Activated CD8-positive, alpha-beta memory T cell treated with anti-CD3 and anti-CD28 coated beads for 48 hours (primary cell): ENCODE results near the gene NIBAN1.
"Not testable (repeated sequence)": the region's sequence is repeated elsewhere in the genome, so short reads cannot be mapped to it uniquely, and the experiment has no call there.

ENCODE experiments used
- DNase-seq, 3 experiments: peaks; one replicate each; pipeline ENCODE4 v3.0.0-alpha.2; 2020; ENCODE audit warnings: low read depth in 2 of 3, low spot score in 2 of 3

Gene NIBAN1

DNA sequence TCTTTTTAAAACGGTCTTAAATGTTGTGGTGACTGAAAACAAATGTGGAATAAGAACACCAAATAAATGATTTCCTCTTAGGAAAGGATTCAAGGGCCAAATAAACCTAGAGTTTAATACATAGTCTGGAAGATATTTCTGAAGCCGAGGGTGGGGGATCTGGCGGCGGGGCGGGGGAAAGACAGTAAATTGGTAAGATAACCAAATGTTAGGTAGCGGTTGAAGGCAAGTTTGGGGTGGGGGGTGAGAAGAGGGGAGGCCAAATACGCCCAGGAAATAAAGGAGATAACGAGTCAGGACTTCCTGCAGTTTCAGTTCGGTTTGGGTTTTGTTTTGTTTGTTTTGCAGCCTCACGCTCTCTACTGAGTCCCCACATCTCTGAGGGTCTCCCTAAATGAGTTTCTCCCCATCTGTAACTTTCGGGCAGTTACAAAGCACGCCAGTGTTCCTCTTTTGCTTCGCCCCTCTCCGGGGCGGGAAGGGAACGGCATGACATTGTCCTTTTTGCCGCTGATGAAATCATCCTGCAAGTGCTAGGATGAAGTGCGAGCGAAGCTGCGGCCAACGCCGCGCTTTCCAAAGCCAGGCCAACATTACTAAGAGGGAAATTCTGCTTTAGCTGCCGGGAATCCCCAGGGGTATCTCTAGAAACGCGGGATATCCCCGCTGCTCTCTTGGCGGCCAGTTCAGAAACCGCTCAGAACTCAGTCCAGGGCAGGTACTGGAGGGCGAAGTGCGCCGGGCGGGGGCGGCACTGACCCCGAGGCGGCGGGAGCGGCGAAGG, 844 bp downstream of the NIBAN1 start:
- DNase-seq = peak; percentile 34 to 70 (median 46)

GRCh38 chr1:184972315-184973055, 1.8 kb downstream of the NIBAN1 start:
- no peak for DNase-seq

DNA sequence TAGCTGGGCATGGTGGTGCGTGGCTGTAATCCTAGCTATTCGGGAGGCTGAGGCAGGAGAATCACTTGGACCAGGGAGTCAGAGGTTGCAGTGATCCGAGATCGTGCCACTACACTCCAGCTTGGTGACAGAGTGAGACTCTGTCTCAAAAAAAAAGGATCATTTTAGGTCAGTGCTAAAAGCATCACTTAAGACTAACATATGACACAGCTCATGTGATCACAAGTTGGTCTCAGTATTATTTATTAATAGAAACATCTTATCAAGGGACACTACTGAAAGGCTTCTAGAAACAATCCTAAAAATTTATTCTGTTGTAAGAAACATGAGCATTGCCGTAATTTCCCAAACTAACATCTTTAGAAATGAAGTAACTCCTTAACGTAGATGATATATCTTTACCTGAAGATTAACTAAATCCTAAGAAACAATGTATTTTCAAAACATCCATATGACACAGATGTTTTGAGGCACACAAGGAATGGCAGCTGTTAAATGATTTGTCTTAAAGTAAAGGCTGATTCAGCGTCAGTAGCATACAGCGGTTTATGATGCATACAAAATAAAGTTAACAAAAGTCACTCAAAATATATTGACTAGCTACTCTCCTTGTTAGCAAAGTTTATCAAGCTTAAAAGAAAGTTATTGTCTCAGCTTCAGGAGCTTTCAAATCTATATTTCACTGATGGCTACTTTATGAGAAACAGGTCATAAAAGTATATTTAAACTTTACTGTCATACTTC, 2.6 kb downstream of the NIBAN1 start:
- DNase-seq = no peak

DNA sequence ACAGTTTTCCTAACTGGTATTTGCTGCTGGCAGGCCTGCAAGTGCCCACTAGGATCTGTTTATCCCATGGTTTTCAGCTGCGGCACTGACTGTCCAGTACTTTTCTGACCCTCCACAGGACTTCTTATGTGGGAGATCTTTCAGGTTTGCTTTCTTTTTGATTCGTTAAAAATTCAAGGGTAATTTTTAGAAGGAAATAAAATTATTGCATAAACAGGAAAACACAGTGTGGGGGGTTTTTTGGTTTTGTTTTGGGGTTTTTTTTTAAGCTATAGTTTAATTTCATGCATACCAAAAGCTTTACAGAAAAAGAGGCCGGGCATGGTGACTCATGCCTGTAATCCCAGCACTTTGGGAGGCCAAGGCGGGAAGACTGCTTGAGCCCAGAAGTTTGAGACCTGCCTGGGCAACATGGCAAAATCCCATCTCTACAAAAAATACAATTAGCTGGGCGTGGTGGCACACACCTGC, 3.6 kb downstream of the NIBAN1 start:
- no peak for DNase-seq

DNA sequence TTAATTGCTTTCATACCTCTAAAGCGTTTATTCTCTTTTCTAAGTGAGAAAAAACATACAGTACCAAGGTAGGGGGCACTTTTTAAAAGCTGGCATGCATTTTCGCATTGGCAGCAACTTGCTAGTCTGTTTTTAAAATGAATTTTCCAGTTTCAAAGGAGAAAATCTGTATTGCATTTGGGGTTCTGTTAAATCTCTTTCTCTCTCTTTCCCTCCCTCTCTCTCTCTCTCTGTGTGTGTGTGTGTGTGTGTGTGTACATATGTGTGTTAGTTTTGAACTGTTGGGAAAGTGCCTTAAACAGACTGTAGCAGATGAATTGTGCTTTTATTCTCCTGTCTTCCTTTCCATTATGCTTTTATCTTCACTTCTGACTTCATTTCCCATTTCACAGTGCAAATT, 7.3 kb downstream of the NIBAN1 start:
- no peak for DNase-seq

- DNase-seq = no peak
Observed at GRCh38 chr1:184965944-184966860, 8.1 kb downstream of the NIBAN1 start.

DNA sequence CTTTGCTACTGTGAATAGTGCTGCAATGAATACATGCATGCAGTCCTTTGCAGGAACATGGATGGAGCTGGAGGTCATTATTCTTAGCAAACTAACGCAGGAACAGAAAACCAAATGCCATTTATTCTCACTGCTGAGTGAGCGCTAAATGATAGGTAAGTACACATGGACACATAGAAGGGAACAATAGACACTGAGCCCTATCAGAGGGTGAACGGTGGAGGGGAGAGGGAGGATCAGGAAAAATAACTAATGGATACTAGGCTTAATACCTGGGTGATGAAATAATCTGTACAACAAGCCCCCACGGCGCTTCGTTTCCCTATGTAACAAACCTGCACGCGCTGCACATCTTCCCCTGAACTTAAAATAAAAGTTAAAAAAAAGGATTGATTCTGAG, 8.9 kb downstream of the NIBAN1 start:
- no peak for DNase-seq

GRCh38 chr1:184959626-184960025, 14.7 kb downstream of the NIBAN1 start:
- DNase-seq = no peak

GRCh38 chr1:184958554-184959353, 15.6 kb downstream of the NIBAN1 start:
- no peak for DNase-seq

- DNase-seq = not testable (repeated sequence)
Observed at GRCh38 chr1:184957901-184958300, 16.4 kb downstream of the NIBAN1 start.

- no peak for DNase-seq
Observed at GRCh38 chr1:184956999-184957700, 17.2 kb downstream of the NIBAN1 start.

GRCh38 chr1:184954232-184954995, 19.9 kb downstream of the NIBAN1 start:
- DNase-seq = no peak

- no peak for DNase-seq
Observed at GRCh38 chr1:184953600-184954219, 20.6 kb downstream of the NIBAN1 start.

GRCh38 chr1:184952428-184952827, 21.9 kb downstream of the NIBAN1 start:
- no peak for DNase-seq

DNA sequence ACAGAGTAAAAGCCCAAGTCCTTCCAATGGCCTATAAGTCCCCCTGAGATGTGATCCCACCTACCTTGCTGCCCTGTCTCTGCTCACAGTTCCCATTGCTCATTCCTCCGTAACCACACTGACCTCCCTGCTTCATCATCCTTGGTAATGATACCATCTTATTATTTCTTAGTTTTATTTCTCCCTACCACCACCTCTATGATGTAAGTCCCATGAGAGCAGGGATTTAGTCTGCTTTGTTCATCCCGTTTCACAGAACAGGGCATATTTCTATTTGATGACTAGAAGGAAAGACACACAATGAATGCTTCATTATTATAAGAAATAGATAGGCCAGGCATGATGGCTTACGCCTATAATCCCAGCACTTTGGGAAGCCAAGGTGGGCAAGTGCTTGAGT, 22.5 kb downstream of the NIBAN1 start:
- no peak for DNase-seq

GRCh38 chr1:184950906-184951305, 23.4 kb downstream of the NIBAN1 start:
- DNase-seq = no peak

GRCh38 chr1:184950227-184950626, 24.1 kb downstream of the NIBAN1 start:
- DNase-seq = no peak
